GDM1 (cell line): Measurements from ENCODE around the gene ARL8A.
"Not testable (repeated sequence)": the region's sequence is repeated elsewhere in the genome, so short reads cannot be mapped to it uniquely, and the experiment has no call there.

Source experiments
- DNase-seq: peaks from one replicate; lab custom pipeline; 2025; lab: John Stamatoyannopoulos, UW

Gene ARL8A

GRCh38 chr1:202112859-202113689 lies 31.5 kb downstream of the ARL8A start:
- DNase-seq = no peak

- not testable (repeated sequence) for DNase-seq
Observed at GRCh38 chr1:202111589-202111988, 32.9 kb downstream of the ARL8A start.

- no peak for DNase-seq
Observed at GRCh38 chr1:202110977-202111376, 33.6 kb downstream of the ARL8A start.

GRCh38 chr1:202107801-202108731 lies 36.5 kb downstream of the ARL8A start:
- DNase-seq = no peak

- no peak for DNase-seq
Observed at GRCh38 chr1:202107321-202107761, 37.2 kb downstream of the ARL8A start.

DNA sequence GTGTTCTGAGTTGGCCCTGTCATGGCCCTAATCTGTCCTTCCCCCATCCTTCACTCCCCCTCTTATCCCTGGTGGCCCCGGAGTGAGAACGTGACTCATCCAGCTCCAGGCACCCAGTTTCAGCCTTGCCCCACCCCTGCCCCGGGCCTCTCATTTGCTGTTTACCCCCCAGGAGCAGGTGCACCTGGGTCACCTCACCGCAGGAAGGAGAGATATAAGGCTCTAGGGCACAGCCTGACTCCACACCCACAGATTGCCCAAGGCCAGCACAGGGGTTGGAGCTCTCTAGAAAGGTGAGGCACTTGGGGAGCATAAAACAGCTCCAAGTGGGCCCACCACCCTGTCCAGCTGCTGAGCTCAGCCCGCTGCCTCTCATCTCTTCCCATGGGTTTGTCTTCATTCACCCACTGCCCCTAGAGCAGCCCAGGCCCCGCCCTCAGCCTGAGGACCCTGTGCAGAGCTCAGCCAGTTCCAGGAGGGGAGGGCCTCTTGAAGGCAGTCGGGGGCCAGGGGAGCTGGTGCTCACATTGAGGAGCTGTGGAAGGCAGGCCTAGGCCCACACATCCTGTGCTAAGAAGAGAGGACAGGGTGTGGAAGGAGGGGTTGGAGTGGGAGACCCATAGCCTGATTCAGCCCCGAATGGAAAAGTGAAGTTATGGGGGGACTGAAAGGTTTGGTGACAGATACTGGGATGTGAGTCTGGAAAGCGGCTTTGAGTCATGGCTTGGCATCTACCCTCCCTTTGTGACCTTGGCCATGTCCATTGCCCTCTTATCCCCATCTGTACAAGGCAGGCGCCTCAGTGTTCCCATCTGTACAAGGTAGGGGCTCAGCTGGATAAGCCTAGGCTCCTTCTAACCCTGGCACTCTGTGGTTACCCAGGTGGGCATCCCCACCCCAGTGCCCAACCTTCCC lies 37.9 kb downstream of the ARL8A start:
- no peak for DNase-seq

- DNase-seq = no peak
Observed at GRCh38 chr1:202105571-202106339, 38.8 kb downstream of the ARL8A start.

- no peak for DNase-seq
Observed at GRCh38 chr1:202104073-202104472, 40.5 kb downstream of the ARL8A start.

DNA sequence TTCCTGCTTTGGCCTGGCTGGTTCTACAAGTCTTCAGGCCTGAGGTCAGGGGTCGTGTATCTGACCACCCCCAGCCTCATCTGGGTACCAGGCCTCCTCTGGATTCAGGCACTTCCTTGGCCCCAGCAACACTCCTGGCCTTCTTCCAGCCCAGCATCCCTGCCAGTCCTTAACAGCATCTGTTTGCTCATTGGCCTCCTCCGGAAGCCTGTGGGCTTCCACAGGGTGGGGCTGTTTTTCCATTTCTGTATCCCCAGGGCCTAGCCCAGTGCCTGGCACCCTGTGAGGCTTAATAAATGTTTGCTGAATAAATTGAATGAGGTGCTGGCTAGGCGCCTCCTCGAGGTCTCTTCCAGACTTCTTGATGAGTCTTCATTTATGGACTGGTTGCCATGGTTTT lies 43.4 kb downstream of the ARL8A start:
- DNase-seq = no peak

GRCh38 chr1:202093858-202094257 lies 50.7 kb downstream of the ARL8A start:
- DNase-seq = no peak

GRCh38 chr1:202090994-202091393 lies 53.5 kb downstream of the ARL8A start:
- no peak for DNase-seq

DNA sequence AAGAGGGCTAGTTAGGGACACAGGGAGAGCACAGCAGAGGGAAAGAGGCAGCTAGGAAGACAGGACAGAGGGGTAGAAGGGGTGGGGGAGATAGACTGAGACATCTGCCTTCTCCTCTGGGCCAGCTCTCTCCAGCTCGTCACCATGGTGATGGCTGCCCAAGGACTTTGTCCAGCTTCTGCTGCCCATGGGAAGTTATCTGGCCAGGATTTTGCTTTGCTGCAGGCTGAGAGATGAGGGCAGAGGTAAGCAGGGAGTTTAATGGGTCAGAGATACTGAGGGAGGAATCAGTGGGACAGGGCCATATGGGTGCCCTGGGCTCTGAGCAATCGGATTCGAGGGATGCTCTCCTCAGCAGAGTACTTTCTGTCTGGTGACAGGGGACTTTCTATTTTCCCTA lies 56.3 kb downstream of the ARL8A start:
- no peak for DNase-seq

DNA sequence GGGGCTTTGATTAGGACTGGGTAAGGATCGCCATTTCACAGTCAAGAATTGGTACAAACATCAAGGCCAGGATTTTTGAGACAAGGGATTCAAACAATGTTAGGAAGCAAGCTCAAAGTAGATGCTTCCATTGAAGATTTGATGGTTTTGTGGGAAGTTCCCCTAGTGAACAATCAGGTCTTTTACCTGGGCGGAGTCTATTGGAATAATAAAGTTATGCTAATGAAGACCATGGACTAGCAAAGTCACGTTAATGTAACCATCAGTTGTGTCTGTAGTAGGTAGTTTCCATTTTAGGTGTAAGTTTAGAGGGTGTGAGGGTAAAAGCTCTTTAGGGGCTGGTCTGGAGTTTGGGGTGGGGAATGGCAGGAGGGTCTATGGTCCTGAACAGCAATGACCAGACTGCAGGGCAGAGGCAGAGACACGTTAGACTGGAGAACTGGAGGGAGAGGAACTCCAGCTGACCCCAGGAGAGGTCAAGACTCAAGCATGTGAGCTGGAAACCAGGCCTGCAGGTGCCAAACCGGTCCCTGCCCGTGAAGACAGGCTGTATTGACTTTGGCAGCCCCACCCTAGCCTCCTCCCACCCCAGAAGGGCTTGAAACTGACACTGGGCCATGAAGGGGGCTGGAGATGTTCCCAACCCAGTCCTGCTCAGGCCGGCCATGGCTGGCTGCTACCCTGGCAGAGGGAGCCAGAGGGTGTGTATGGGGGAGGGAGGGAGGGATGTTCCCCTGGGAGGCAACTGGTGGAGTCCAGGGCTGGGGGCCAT lies 57.8 kb downstream of the ARL8A start:
- no peak for DNase-seq

DNA sequence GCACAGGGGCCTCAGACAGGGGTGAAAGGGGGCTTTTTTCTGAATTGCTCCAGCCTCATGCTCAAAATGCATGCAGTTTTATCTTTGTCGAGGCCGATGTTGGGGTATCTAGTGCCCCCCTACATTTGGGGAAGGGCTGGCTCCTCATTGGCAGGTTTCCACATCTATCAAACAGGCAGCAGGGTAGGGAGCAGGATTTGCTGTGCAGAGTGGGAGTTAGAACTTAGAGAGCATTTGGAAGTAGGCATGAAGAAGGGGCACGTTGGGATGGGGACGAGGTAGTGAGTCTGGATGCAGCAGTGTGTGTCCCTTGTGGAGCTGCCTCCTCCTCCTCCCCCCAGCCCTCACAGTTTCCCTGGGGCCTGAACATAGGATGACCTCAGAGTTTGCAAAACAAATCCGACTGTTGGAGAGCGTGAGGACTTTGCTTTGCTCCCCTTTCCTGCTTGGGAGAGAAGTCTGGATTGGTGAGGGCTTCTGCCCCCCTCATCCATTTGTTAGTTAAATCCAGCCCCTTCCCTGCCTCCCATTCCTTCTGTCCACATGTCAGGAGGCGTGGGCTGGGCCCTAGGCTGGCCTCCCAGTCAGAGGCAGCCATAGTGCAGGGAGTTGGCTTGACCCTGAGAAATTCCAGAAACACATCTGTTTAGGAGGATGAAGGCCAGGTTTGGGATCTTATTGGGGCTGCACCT lies 58.7 kb downstream of the ARL8A start:
- DNase-seq = no peak

DNA sequence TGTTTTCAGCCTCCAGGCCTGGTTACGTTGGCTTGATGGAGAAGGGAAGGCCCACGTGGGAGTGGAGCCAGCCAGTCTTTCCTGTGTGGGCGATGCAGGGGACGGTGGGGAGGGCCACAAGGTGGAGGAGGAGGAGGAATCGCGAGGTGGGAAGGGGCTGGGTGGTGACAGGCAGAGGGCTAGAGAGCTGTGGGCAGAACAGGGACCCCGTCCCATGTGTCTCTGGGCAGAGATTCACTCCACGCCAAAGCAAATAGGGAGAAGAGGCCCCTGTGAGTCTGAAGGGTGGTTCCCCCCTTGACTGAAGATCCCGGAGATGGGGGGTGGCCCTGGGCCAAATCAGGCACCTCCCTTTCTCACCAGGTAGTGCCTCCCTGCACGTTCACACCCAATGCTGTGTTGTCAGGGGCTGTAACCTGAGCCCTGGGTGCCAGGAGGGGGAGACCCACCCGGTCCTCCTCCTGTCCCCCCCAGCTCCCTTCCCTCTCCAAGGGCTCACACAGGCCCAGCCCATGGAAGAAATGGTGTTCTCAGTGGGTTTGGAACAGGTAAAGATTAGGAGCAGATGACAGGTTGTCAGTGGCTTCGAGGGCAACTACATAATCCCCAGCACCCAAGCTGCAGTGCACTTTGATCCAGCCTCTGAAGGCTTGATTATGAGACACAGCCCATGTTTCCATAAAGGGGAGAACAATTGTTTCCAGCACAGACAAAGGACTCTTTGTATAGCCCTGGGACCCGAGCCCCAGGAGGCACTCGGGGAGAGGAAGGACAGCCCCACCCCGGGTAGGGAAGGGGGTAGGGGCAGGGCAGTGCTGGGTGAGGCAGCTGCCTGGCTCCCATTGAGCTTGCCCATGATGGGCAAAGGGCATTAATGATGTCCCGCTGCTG lies 59.5 kb downstream of the ARL8A start:
- DNase-seq = no peak
